HG02852 (cell line): Measurements from ENCODE around the gene DNAJC3.
"Not testable (repeated sequence)": the region's sequence is repeated elsewhere in the genome, so short reads cannot be mapped to it uniquely, and the experiment has no call there.

Experiments used
- ATAC-seq: cut with Tn5 transposase; IDR thresholded peaks from one replicate; pipeline ENCODE4 v1.9.1; 2021; ENCODE audit warnings: mild to moderate bottlenecking, moderate library complexity; ENCODE audit not compliant: unreplicated experiment

The DNAJC3 gene

GRCh38 chr13:95676762-95677563 is at the start of gene DNAJC3:
DNAJC3 (plus strand) TSS chr13:95677139; CDS start chr13:95677256, 117 bp downstream.
- peak; percentile 91 for ATAC-seq

- ATAC-seq = no peak
Observed at GRCh38 chr13:95627590-95627989, 49.3 kb upstream of the DNAJC3 start.

- no peak for ATAC-seq
Observed at GRCh38 chr13:95628488-95628887, 48.5 kb upstream of the DNAJC3 start.

- no peak for ATAC-seq
Observed at GRCh38 chr13:95629071-95629470, 47.9 kb upstream of the DNAJC3 start.

- peak; percentile 50 for ATAC-seq
Observed at GRCh38 chr13:95630593-95630992, 46.3 kb upstream of the DNAJC3 start.

GRCh38 chr13:95636853-95637252 is 40.1 kb upstream of the DNAJC3 start:
- no peak for ATAC-seq

GRCh38 chr13:95641291-95642027 is 35.5 kb upstream of the DNAJC3 start:
- no peak for ATAC-seq

GRCh38 chr13:95642028-95642621 is 34.8 kb upstream of the DNAJC3 start:
- ATAC-seq = no peak

GRCh38 chr13:95642999-95643398 is 33.9 kb upstream of the DNAJC3 start:
- ATAC-seq = no peak

- ATAC-seq = no peak
Observed at GRCh38 chr13:95643571-95643935, 33.4 kb upstream of the DNAJC3 start.

GRCh38 chr13:95643936-95644598 is 32.9 kb upstream of the DNAJC3 start:
- ATAC-seq = peak; percentile 42

- peak; percentile 83 for ATAC-seq
Observed at GRCh38 chr13:95644601-95645052, 32.3 kb upstream of the DNAJC3 start, which contains the start of gene DZIP1. DZIP1 (minus strand) TSS chr13:95644706; CDS start chr13:95642029, 2,677 bp downstream.

- no peak for ATAC-seq
Observed at GRCh38 chr13:95647321-95647720, 29.6 kb upstream of the DNAJC3 start.

GRCh38 chr13:95650696-95651095 is 26.2 kb upstream of the DNAJC3 start:
- no peak for ATAC-seq

- ATAC-seq = no peak
Observed at GRCh38 chr13:95652244-95652764, 24.6 kb upstream of the DNAJC3 start.

GRCh38 chr13:95652821-95653220 is 24.1 kb upstream of the DNAJC3 start:
- no peak for ATAC-seq

- no peak for ATAC-seq
Observed at GRCh38 chr13:95656386-95657015, 20.4 kb upstream of the DNAJC3 start.

- ATAC-seq = no peak
Observed at GRCh38 chr13:95659500-95659899, 17.4 kb upstream of the DNAJC3 start.

- ATAC-seq = no peak
Observed at GRCh38 chr13:95660981-95661581, 15.9 kb upstream of the DNAJC3 start.

- not testable (repeated sequence) for ATAC-seq
Observed at GRCh38 chr13:95667235-95667634, 9.7 kb upstream of the DNAJC3 start.
